Occipital lobe (tissue), 2 donors: ENCODE results near the gene ASB8. TPM values are rescaled to one million over a fixed set of nuclear protein-coding genes. Genes with fewer than 3 reads are reported as not detected.
A peak's percentile ranks its signal among the peaks of the same experiment; 100 is the strongest.

Source experiments
- DNase-seq: peaks from one replicate; lab custom pipeline; 2025; lab: John Stamatoyannopoulos, UW
- total RNA-seq: library from RNA; depleted of rRNA; stranded (reverse); fragments of >200 nt; gene quantifications from one replicate; pipeline ENCODE4 v1.2.3, GENCODE V29; 2014

The ASB8 gene, protein sequence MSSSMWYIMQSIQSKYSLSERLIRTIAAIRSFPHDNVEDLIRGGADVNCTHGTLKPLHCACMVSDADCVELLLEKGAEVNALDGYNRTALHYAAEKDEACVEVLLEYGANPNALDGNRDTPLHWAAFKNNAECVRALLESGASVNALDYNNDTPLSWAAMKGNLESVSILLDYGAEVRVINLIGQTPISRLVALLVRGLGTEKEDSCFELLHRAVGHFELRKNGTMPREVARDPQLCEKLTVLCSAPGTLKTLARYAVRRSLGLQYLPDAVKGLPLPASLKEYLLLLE
- total RNA-seq, result 38.8 TPM

DNA sequence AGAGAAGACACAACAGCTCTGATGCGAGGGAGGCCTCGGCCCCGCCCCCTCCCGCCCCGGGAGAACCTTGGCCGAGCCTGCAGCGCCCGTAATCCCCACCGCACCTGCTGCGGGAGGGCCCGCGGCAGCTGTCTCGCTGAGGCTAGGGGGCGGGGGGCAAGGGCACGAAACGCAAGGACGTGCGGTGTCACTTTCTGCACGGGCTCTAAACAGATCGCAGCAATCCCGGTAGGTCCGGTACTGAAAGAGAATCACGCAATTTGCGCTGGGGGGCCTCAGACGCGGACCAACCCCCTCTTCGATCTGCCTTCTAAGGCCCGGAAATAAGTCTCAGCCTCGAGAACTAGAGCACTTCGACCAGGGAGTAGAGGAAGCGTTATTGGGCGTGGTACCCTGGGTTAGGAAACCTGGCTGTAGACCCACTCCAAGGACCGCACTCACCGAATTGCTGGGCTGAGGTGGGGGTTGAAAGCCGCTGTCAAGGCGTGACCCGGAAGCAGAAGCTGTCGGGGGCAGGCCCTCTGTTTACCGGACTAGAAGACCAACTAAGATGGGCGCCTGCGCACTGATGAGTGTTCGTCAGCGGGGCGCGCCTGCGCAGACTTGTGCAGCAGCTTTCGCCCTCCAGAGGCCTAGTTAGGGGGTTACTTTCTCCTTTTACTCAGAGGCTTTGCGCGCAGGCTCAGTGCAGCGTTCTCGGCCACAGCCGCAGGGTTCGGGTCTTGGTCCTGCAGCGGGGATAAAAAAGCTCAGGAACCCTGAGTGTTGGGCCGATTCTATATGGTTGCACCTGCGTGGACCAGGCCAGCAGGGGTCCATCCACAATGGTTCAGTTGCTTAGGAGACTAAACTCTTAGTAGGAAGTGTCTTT is at the start of gene ASB8:
Gene ASB8, minus strand, starts transcription at position 498 of the 871 bp plus-strand sequence. CDS start 4,019 bp downstream, outside the sequence.
- DNase-seq, result peak; percentile 94

DNA sequence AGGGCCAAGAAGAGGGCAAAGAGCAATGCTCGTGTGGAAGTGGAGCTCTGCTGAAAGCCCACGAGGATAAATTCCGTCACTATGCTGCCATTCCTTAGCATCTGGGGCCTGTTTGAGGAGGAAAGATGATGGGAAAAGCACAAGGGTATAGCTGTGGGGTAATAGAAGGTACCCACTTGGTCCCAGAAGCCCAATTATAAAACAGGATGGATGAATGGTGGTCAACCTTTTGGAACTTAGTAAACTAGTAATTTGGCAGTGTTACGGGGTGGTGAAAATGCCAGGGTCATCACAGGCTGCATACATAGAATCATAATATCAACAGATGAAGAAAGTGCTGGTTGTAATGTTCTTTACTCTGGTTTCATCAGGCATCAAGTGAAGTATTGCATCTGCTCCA is 45.9 kb upstream of the ASB8 start, which contains the start of gene OR10AD1:
Gene OR10AD1, minus strand, starts transcription at position 101 of the 400 bp plus-strand sequence. Its CDS starts 0 bp downstream, at position 101.
- DNase-seq, result no peak

DNA sequence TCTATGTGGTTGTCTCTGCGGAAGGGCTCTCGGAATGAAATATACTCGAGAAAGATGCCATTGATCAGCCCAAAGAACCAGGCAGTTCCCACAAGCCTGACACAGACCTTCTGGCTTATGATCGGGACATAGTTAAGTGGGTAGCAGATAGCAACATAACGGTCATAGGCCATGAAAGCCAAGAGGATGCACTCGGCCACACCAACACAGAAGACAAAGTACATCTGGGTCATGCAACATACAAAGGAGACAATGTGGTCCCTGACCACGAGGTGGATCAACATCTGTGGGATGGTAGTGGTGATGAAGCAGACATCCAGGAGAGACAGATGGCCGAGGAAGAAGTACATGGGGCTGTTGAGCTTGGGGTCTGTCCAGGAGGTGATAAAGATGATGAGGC is 45.5 kb upstream of the ASB8 start:
- no peak for DNase-seq

DNA sequence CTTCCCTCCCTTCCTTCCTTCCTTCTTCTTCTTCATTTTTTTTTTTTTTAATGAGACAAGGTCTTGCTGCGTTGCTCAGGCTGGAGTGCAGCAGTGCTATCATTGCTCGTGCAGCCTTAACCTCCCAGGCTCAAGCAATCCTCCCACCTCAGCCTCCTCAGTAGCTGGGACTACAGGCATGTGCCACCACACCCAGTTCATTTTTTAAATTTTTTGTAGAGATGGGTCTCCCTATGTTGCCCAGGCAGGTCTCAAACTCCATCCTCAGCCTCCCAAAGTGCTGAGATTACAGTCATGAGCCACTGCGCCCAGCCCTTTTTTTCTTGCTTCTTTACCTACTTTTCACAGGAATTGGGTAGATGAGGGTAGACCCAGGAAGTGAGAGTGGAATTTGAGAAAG is 44.2 kb upstream of the ASB8 start:
- no peak for DNase-seq

DNA sequence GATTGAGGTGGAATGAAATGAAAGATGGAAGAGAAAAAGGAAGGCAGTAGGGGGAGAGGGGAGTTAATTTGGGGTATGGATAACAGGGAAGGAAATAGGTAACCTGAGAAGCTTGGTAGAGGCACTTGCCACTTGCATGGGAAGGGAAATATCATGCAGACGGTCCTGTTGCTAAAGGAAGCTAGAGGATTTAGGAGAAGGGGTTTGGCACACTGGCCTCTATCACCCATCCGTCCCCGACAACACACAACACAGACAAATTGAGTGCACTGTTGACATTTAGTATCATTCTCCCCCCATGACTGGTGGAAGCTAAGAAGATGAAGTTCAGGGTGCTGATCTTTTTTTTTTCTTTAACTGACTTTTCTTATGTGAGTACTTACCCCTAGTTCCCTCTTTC is 43.8 kb upstream of the ASB8 start:
- DNase-seq, result no peak

DNA sequence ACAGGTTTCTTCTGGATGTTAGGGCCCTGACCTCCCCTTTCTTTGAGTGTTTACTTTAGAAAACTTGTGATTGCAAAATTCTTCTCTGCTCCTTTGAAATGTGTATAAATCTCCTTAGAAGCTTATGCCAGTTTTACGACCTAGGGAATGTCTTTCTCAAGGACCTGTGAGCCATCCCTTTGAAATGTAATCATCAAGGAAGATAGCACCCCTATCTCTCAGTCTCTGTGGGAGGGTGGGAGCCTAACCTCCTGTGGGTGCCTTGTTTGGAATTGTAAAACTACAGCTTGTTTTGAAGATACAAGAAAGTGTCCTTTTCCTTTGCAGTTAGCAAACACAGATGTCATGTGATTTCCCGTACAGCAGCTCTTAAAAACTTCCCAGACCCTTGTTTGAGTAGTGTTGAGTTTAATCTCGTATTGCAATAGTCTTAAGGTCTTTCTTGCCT is 42.5 kb upstream of the ASB8 start:
- DNase-seq, result no peak

DNA sequence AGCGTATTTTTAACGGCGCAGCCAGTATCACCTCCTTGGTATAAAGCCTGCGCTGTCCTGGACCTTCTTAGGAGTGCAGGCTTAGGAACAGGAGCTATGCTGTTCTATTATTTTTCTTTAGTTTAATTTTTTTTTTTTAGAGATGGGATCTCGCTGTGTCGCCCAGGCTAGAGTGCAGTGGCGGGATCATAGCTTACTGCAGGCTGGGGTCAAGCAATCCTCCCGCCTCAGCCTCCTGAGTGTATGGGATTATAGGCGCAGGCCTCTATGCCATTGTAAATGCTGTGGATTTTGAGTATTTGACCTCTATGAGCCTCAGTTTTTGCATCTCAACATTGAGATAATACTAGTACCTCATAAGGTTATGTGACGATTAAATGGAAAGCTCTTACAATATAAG is 41.7 kb upstream of the ASB8 start:
- no peak for DNase-seq

DNA sequence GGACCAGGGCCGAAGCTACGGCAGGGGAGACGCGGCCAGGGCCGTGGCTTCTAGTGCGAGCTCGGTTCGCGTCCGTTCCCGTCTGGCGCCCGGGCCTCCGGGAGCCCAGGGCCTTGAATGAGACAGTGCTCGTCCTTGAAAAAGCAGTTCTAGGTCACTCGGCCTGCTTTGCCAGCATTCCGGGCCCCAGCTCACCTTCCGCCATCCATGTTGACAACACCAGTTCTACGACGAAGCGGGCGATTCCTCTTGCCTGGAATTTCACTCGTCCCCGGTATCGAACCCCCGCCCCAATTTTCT is 41.3 kb upstream of the ASB8 start:
- no peak for DNase-seq

DNA sequence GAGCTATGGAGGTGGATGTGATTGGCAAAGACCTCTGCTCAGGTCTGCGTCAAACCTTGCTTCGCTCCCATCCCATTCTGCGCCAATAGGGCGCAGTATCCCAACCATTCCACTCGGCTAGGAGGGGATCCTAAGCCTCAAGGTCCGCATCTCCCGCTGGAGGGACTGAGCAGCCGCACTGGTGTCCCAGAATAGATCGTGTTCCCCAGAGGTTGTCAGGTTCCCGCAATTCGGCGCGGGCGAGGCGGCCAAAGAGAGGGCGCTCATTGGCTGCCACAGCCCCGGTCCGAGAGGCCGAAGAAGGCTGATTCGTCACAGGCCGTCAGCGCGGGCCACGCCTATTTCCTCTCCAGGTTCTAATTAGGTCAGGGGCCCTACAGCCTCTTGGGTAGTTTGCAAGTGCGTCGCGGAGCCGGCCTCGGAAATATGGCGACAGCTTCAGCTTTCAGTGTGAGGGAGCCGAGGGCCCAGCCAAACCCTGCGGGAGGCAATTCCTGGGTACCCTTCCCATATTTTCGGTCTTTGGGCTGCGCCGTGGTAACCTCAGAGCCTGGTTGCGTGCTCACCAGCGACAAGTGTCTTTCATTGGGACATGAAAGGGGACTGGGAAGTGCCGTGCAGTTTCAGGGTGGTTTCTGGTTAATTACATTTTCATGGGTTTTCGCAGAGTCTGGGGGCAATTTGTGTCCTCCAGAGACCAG is 40.8 kb upstream of the ASB8 start:
- DNase-seq, result peak; percentile 94

DNA sequence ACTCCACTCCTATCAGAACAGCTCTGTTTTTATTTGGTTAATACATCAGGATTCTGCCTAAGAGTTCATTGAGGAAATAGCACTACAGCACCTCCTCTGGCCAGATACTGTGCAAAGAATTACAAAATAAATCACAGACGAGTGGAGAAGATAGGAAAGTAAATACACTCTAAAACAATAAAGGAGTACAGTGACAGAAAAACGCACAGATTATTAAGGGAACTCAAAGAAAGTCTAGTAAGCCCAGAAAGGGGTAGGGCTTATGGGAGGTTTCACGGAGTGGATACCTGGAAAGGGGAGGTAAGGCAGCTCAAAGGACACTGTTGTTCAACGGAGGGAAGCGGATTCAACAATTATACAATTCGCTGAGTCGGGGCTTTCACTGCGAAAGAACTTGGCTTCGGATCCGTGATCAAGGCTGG is 40.2 kb upstream of the ASB8 start:
- DNase-seq, result no peak

DNA sequence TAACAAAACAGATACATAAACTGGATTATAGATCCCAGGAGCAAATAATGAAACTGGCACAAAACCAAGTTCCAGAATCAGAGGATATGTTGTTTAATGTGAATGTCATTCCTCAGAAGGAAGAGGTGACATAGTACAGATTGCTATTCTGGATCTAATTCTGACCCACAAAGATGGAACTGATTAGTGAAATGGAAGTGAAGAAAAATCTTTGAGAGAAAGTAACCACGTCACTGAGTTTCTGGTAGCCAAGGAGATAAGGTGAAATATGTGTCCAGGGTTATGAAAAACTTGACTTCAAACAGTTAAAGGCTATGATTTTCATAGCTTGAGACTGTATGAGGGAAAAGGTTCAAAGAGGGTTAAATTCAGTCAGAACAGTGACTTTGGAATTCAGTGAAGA is 37.5 kb upstream of the ASB8 start:
- DNase-seq, result no peak

DNA sequence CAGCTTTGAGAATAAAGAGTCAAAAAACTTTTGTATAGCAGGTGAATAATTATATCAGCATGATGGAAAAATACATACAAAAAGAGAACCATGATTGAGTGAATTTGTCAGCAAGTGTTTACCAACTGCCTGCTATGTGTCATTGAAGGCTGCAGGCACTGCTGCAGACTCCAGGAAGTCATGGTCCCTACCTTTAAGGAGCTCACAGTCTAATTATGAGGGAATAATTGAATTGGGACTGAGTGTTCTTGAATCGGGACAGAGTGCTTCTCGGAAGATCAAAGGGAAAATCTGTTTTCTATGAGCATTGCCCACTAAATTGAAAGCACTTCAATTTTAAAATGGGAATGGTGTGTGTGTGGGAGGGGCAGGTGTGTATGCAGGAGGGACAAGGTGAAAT is 36.3 kb upstream of the ASB8 start:
- DNase-seq, result no peak

DNA sequence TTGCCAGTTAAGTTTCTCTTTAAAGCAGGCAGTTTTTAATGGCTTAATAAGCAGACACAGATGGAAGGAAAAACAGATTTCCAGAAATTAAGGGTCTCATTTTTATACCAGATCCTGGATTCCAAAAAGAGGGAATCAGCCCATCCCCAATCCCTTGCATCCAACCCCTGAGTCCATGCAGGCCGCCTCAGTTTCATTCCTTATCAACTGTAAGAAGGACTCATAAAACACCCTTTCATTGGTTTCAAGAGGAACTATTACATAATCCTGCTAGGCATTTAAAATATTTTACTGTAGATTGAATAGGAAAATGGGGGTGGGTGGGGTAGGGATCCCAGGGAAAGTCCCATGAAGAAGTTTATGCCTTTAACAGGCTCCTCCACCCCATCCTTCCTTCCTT is 35.5 kb upstream of the ASB8 start:
- no peak for DNase-seq

DNA sequence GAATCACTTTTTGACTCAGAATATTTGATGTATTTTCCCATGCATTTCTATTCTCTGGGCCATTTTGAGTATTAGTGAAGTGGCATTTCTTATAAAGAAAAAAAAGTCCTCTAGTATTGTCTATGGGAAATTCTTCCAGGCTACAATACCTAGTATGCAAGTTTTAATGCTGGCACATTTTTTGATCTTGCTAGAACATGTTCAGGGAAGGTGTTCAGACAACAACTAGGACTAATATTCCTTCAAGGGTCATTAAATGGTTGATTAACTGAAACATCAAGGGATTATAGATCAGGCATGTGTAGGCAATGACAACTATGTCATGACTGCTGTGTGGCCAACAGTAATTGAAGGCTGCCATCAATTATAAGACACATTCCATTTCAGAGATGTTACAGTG is 33.8 kb upstream of the ASB8 start:
- DNase-seq, result no peak

DNA sequence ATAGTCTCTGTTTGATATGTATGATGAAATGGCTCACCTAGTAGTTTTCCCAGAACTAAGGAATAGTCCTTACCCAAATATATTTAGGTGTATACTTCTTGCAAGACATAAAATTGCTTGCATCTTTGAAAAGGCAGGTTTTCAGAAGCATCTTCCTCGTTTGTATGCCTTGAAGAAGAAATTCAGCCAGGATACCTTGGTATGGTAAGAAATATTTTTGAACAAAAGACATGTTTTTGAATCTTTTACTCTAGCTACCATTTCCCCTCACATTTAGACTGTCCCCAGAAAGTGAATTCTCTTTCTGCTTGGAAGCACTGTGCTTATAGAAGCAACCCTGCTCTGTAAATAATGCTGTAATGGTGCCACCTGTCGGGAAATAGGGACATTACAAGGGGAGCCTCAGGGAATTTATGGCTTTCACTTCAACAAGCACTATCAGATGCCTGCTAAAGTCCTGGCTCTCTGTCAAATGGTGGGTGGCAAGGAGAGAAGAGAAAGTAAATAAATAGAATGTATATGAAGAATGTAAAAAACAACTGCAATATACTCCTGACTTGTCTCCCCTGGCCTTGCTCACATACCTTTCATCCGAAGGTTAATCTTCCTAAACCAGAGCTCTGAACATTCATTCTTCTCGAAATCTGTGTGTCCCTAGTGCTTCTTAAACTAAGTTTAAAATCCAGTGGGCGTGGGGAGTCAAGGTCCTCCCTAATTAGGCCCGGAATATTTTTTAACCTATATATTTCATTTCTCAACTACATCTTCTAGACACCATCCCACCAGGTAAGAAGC is 32.2 kb upstream of the ASB8 start:
- peak; percentile 52 for DNase-seq

DNA sequence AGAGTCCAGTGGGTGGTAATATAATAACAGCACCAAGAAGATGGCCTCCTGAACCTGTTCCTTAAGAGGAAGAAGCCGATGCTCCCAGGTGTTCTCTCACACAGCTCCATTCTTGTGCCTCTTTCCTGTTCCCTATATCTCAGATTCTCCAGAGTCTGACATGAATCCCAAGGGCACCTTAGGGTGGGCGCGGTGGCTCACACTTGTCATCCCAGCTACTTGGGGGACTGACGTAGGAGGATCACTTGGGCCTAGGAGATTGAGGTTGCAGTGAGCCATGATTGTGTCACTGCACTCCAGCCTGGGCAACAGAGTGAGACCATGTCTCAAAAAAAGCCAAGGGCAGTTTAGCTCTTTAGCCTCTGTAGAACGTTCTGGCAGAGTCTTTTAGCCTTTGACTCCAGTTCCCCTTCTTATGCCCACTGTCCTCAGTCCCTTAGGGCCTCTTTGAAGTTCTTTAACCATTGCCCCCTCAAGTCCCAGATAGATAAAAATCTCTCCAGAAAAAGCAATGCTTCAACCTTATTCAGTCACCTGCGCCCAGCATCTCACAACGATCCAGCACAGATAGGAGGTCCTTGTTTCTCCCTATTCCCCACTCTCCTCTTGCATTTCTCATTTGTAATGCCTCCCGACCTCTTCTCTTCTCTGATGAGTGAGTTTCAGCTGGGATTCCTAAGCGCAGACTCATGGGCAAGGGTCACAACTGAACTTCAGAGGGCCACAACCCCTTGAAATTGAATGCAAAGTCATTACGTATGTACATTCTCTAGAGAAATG is 30.8 kb upstream of the ASB8 start:
- no peak for DNase-seq

DNA sequence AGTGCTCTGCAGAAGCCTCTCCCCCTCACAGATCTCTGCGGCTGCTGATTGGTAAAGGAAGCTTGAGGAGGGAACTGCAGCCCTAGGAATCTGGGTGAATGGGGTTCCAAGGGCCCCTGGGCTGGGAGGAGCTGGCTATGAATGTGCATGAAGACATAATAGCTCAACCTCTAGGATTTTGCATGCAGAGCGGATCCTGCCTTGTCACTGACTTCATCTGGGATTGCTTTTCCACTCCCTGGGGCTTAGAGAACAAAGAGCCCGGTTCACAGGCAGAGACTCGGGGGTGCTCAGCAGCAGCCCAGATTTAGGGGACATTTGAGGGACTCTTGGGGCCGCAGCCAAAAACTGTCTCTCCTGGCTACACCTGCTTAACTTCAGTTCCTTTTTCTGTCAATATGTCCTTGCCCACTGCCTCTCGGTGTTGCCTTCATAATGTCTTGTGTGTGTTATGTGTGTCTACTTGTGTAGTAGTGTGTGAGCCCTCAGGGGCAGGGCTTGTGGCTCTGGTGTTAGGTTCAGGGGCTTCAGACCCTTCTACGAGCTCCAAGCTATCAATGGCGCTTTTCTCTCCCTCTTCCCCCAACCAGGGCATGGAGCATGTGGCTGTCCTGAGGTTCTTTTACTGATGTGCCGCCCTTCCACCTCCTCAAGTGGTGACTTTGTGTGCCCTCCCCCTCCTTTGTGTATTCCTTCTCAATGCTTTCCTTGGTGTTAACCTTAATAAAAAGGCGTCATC is 28.0 kb upstream of the ASB8 start:
- DNase-seq, result peak; percentile 78

DNA sequence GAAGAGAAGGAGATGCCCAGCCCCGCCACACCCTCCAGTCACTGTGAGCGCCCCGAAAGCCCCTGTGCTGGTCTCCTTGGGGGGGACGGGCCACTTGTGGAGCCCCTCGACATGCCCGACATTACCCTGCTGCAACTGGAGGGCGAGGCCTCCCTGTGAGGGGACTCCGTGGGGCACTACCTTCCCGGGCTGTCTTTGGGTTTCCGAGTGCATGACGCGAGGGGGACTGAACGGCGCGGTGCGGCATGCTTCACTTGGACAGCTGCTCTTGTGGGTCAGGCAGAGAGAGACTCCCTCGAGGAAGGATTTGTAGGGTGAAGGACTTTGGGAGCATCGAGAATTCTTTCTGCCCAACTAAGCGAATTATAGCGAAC is 27.2 kb upstream of the ASB8 start:
- DNase-seq, result no peak

DNA sequence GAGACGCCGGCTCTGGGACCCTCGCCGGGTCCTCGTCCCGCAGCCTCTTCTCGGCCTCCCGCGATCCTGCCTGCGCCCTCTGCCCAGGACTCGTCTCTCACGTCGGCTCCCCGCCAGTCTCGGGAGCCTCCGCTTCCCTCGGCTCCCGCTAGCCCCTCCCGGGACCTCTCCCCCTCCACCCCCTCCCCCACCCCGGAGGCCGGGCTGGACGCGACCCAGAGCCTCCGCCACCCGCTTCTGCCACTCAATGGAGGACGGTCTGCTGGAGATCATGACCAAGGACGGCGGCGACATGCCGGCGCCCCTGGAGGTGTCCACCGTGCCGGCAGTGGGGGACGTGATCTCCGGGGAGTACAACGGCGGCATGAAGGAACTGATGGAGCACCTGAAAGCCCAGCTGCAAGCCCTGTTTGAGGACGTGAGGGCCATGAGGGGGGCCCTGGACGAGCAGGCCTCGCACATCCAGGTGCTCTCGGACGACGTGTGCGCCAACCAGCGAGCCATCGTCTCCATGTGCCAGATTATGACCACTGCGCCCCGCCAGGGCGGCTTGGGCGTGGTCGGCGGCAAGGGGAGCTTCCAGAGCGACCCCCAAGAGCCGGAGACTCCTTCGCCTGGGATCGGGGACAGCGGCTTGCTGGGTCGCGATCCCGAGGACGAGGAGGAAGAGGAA is 26.7 kb upstream of the ASB8 start:
- DNase-seq, result no peak
